ENCODE measurements around the gene EYS. TPM values are rescaled to one million over a fixed set of nuclear protein-coding genes. Genes with fewer than 3 reads are reported as not detected.

Gene EYS
- polyA plus RNA-seq, 2 of the 4 experiments (the other 2 are of a cell fraction): 0.03 to 0.06 TPM

DNA sequence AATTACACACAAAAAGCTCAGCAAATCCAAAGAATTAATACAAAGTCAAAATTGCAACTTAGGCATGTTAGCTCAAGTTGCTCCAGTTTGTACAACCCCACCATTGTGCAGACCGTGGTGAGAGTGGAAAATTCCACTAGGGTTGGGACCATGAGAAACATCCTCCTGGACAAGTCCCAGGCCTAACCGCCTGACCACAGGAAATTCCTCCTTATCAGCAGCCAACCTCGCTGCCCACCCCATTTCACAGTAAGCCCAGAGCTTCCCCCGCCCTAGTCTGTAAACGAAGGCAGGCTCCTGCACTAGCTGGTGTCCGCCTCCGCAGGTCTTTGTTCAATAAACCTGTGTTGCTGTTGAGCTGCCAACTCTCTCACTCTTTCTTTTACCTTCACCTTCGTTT, 1023.3 kb downstream of the EYS start:
- Histone ChIP-seq H3K4me1 (no peaks in the 10 kb centered on the region), H3K9me3 (no peaks in the 10 kb centered on the region), H3K4me2 (no peak overlapping the region), H3K4me3 (no peak overlapping the region), H3K27ac (no peak overlapping the region)
- ChIA-PET CTCF (no interaction called here), POLR2A (no interaction called here)
- 38% methylated on average over 8 of the region's 8 CpGs for WGBS (ENCODE audit: missing lambda C conversion rate)
- DNase-seq (ENCODE audit: low read depth in 1 of 2, low spot score in 1 of 2) (no peak), FAIRE-seq (no peak), ATAC-seq (no peak)
- TF ChIP-seq, protein P1, sequence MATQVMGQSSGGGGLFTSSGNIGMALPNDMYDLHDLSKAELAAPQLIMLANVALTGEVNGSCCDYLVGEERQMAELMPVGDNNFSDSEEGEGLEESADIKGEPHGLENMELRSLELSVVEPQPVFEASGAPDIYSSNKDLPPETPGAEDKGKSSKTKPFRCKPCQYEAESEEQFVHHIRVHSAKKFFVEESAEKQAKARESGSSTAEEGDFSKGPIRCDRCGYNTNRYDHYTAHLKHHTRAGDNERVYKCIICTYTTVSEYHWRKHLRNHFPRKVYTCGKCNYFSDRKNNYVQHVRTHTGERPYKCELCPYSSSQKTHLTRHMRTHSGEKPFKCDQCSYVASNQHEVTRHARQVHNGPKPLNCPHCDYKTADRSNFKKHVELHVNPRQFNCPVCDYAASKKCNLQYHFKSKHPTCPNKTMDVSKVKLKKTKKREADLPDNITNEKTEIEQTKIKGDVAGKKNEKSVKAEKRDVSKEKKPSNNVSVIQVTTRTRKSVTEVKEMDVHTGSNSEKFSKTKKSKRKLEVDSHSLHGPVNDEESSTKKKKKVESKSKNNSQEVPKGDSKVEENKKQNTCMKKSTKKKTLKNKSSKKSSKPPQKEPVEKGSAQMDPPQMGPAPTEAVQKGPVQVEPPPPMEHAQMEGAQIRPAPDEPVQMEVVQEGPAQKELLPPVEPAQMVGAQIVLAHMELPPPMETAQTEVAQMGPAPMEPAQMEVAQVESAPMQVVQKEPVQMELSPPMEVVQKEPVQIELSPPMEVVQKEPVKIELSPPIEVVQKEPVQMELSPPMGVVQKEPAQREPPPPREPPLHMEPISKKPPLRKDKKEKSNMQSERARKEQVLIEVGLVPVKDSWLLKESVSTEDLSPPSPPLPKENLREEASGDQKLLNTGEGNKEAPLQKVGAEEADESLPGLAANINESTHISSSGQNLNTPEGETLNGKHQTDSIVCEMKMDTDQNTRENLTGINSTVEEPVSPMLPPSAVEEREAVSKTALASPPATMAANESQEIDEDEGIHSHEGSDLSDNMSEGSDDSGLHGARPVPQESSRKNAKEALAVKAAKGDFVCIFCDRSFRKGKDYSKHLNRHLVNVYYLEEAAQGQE (IDR thresholded peaks at IDR 0.05): no peak
- TF ChIP-seq CHD2 (IDR thresholded peaks at IDR 0.05; ENCODE audit: low read length, partially characterized antibody): no peak
- TF ChIP-seq FOXS1 (CRISPR knock-in tag; IDR thresholded peaks at IDR 0.05): no peak
- TF ChIP-seq RAD21 (conservative IDR thresholded peaks at IDR 0.05 in 1 of 2, IDR thresholded peaks at IDR 0.05 in 1 of 2): no peak
- TF ChIP-seq, protein P2, sequence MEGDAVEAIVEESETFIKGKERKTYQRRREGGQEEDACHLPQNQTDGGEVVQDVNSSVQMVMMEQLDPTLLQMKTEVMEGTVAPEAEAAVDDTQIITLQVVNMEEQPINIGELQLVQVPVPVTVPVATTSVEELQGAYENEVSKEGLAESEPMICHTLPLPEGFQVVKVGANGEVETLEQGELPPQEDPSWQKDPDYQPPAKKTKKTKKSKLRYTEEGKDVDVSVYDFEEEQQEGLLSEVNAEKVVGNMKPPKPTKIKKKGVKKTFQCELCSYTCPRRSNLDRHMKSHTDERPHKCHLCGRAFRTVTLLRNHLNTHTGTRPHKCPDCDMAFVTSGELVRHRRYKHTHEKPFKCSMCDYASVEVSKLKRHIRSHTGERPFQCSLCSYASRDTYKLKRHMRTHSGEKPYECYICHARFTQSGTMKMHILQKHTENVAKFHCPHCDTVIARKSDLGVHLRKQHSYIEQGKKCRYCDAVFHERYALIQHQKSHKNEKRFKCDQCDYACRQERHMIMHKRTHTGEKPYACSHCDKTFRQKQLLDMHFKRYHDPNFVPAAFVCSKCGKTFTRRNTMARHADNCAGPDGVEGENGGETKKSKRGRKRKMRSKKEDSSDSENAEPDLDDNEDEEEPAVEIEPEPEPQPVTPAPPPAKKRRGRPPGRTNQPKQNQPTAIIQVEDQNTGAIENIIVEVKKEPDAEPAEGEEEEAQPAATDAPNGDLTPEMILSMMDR (IDR thresholded peaks at IDR 0.05): no peak
- no peak for TF ChIP-seq BCL3 (IDR thresholded peaks at IDR 0.05)
- no peak for TF ChIP-seq KDM1A (IDR thresholded peaks at IDR 0.05; ENCODE audit: low read depth)
- TF ChIP-seq TFCP2L1 (CRISPR knock-in tag; IDR thresholded peaks at IDR 0.05): no peak
- TF ChIP-seq SREBF2 (IDR thresholded peaks at IDR 0.05): no peak
- no peak for TF ChIP-seq MAZ (IDR thresholded peaks at IDR 0.05; ENCODE audit: borderline replicate concordance, low read depth, low read length)
- no peak for TF ChIP-seq EHMT2 (IDR thresholded peaks at IDR 0.05; ENCODE audit: low read depth)
- no peak for TF ChIP-seq PBX3 (IDR thresholded peaks at IDR 0.05)
- no peak for TF ChIP-seq MAX (IDR thresholded peaks at IDR 0.05)
- no peak for TF ChIP-seq POLR2AphosphoS2 (conservative IDR thresholded peaks at IDR 0.05; ENCODE audit: low read length)
- TF ChIP-seq RARB (CRISPR knock-in tag; IDR thresholded peaks at IDR 0.05): no peak
- no peak for TF ChIP-seq CBX2 (IDR thresholded peaks at IDR 0.05; ENCODE audit: borderline replicate concordance, low read depth)
- TF ChIP-seq PHF8 (IDR thresholded peaks at IDR 0.05; ENCODE audit: borderline replicate concordance, low read depth): no peak
- no peak for TF ChIP-seq EHF (CRISPR knock-in tag; IDR thresholded peaks at IDR 0.05)
- no peak for TF ChIP-seq NPAS2 (CRISPR knock-in tag; IDR thresholded peaks at IDR 0.05; ENCODE audit: borderline replicate concordance)
- TF ChIP-seq FOSB (CRISPR knock-in tag; IDR thresholded peaks at IDR 0.05): no peak

All from A549 (cell line).